WTC11 (cell line): ENCODE measurements around the gene OTP. TPM values are rescaled to one million over a fixed set of nuclear protein-coding genes. Genes with fewer than 3 reads are reported as not detected.

Experiments used
- ATAC-seq: fragments of 200-7000 bp; cut with Tn5 transposase; 2 replicates; pipeline ENCODE4 v1.10.0; 2021; ENCODE audit warnings: mild to moderate bottlenecking, moderate library complexity
- CTCF ChIA-PET: fragments of 300-600 bp; sonication (Branson Sonifier 250); formaldehyde crosslinking; loops from one replicate; lab custom pipeline; 2021; ENCODE audit warnings: antibody characterized with exemption; lab: Charles Lee
- POLR2A ChIA-PET: fragments of 350-600 bp; sonication (Branson Sonifier 250); formaldehyde crosslinking; loops from one replicate; lab custom pipeline; 2021; ENCODE audit warnings: antibody characterized with exemption; lab: Charles Lee
- DNase-seq: peaks from one replicate; pipeline ENCODE4 v3.0.0; 2021; ENCODE audit warnings: low spot score
- H3K27ac Mint-ChIP-seq: 2 replicates; pipeline ENCODE4 v1.8.0; 2021; ENCODE audit warnings: mixed read lengths
- H3K27me3 Mint-ChIP-seq: 2 replicates; pipeline ENCODE4 v1.8.0; 2021; ENCODE audit warnings: low read depth, mild to moderate bottlenecking, moderate library complexity, mixed read lengths
- H3K36me3 Mint-ChIP-seq: 2 replicates; pipeline ENCODE4 v1.8.0; 2021; ENCODE audit warnings: mixed read lengths
- H3K4me1 Mint-ChIP-seq: 2 replicates; pipeline ENCODE4 v1.8.0; 2022; ENCODE audit warnings: mixed read lengths
- H3K4me3 Mint-ChIP-seq: 2 replicates; pipeline ENCODE4 v1.8.0; 2021; ENCODE audit warnings: mild to moderate bottlenecking, moderate library complexity, mixed read lengths
- H3K9me3 Mint-ChIP-seq: 2 replicates; pipeline ENCODE4 v1.8.0; 2021; ENCODE audit warnings: mixed read lengths
- ATF2 ChIP-seq: sonication (generic); formaldehyde crosslinking; IDR thresholded peaks from 2 replicates; pipeline ENCODE4 v1.8.1; 2022; ENCODE audit warnings: low read depth, missing genetic modification reagents, borderline replicate concordance
- CTCF ChIP-seq: fragments of 200-600 bp; IDR thresholded peaks from 2 replicates; pipeline ENCODE4 v1.8.0; 2022; ENCODE audit warnings: antibody characterized with exemption
- E2F1 ChIP-seq: sonication (generic); formaldehyde crosslinking; IDR thresholded peaks from 2 replicates; pipeline ENCODE4 v1.8.0; 2022; ENCODE audit warnings: mild to moderate bottlenecking, missing genetic modification reagents
- E2F5 ChIP-seq: sonication (generic); formaldehyde crosslinking; IDR thresholded peaks from 2 replicates; pipeline ENCODE4 v1.8.1; 2022; ENCODE audit warnings: mild to moderate bottlenecking, moderate library complexity, missing genetic modification reagents
- KAT7 ChIP-seq: sonication (generic); formaldehyde crosslinking; IDR thresholded peaks from 2 replicates; pipeline ENCODE4 v1.8.1; 2023; ENCODE audit warnings: missing genetic modification reagents, mild to moderate bottlenecking, borderline replicate concordance
- MXD4 ChIP-seq: fragments of 250-450 bp; sonication (Bioruptor Pico); IDR thresholded peaks from 2 replicates; pipeline ENCODE4 v1.8.0; 2021; ENCODE audit warnings: mild to moderate bottlenecking, moderate library complexity, borderline replicate concordance
- NFYB ChIP-seq: sonication (generic); formaldehyde crosslinking; conservative IDR thresholded peaks from 2 replicates; pipeline ENCODE4 v1.8.0; 2022; ENCODE audit warnings: low read depth, missing genetic modification reagents
- NR3C1 ChIP-seq: sonication (generic); formaldehyde crosslinking; conservative IDR thresholded peaks from 2 replicates; pipeline ENCODE4 v1.8.1; 2023; ENCODE audit warnings: low read depth, mild to moderate bottlenecking, missing genetic modification reagents
- OVOL2 ChIP-seq: fragments of 250-450 bp; sonication (Bioruptor Pico); IDR thresholded peaks from 2 replicates; pipeline ENCODE4 v1.9.0; 2021; ENCODE audit warnings: mild to moderate bottlenecking, borderline replicate concordance
- USF1 ChIP-seq: sonication (generic); formaldehyde crosslinking; IDR thresholded peaks from 2 replicates; pipeline ENCODE4 v1.8.0; 2022; ENCODE audit warnings: mild to moderate bottlenecking, missing genetic modification reagents
- USF2 ChIP-seq: sonication (generic); formaldehyde crosslinking; IDR thresholded peaks from 2 replicates; pipeline ENCODE4 v1.8.1; 2023; ENCODE audit warnings: mild to moderate bottlenecking, missing genetic modification reagents, moderate library complexity
- ZNF263 ChIP-seq: sonication (generic); formaldehyde crosslinking; IDR thresholded peaks from 2 replicates; pipeline ENCODE4 v1.8.1; 2022; ENCODE audit warnings: low read depth, mild to moderate bottlenecking, moderate library complexity, missing genetic modification reagents
- ZNF281 ChIP-seq: sonication (generic); formaldehyde crosslinking; IDR thresholded peaks from 2 replicates; pipeline ENCODE4 v1.8.0; 2023; ENCODE audit warnings: mild to moderate bottlenecking, missing genetic modification reagents
- ZNF317 ChIP-seq: sonication (generic); formaldehyde crosslinking; IDR thresholded peaks from 2 replicates; pipeline ENCODE4 v1.8.1; 2023; ENCODE audit warnings: low read depth, mild to moderate bottlenecking, moderate library complexity, missing genetic modification reagents, borderline replicate concordance
- total RNA-seq: library from RNA; stranded (reverse); gene quantifications from 3 replicates; pipeline ENCODE4 v1.2.3, GENCODE V29; 2021

OTP gene
- total RNA-seq, 1 experiment from 2014 or later: not detected

GRCh38 chr5:77636641-77637169, 1.8 kb downstream of the OTP start:
- Mint-ChIP-seq H3K27ac (no peak overlapping the region), H3K9me3 (no peaks in the 10 kb centered on the region), H3K27me3 (peaks cover 100% of the 10 kb centered on the region), H3K4me1 (peaks cover 53% of the 10 kb centered on the region), H3K36me3 (no peaks in the 10 kb centered on the region), H3K4me3 (peak overlapping the region; percentile 33)
- ChIA-PET CTCF (interaction anchor here (0.7 to 1.5 kb wide), 3 partner anchors 8 to 17 kb away, joined by 3 to 5 read pairs (median 3); no protein-coding TSS in a partner anchor), POLR2A (no interaction called here)
- DNase-seq: peak; percentile 32
- ATAC-seq: no peak
- TF ChIP-seq ZNF281 (no peak), CTCF (no peak), ZNF317 (CRISPR knock-in tag) (no peak), USF1 (no peak), E2F1 (CRISPR knock-in tag) (no peak), ZNF263 (CRISPR knock-in tag) (no peak), MXD4 (CRISPR knock-in tag) (no peak), E2F5 (CRISPR knock-in tag) (no peak), NFYB (CRISPR knock-in tag) (no peak), NR3C1 (CRISPR knock-in tag) (no peak), OVOL2 (CRISPR knock-in tag) (no peak), KAT7 (CRISPR knock-in tag) (no peak), ATF2 (CRISPR knock-in tag) (no peak), USF2 (no peak)
